ENCODE data around the gene GLB1L2.

The GLB1L2 gene

DNA sequence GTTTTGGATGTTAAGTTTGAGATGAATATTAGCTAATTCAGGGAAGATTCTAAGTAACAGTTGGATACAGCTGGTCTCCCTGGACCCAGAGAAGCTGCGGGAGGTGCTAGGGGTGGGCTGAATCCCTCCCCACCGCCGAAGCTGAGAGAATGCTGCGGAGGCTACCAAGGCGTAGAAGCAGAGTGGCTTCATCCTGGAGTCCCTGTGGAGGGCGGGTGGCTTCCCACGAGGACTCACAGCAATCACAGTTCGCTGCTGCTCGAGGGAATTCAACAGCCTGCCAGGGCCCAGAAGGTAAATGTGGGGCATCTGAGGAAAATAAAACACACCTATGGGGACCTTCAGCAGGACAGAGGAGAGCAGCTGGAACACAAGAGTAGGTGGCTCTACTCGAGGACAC, 91.3 kb downstream of the GLB1L2 start:
- H3K27ac ChIP-seq (ENCODE audit: low read depth, low read length) = no peak overlapping the region
- WGBS = 91% methylated on average over 10 of the region's 10 CpGs
- H3K4me1 ChIP-seq (ENCODE audit: insufficient read depth, low read length) = peaks cover 14% of the 10 kb centered on the region; the same call in 1 of the 2 replicates
- H3K9me3 ChIP-seq (ENCODE audit: insufficient read depth, low read depth, low read length) = no peaks in the 10 kb centered on the region
- H3K9ac ChIP-seq (ENCODE audit: low read depth, low read length) = no peak overlapping the region
- H3K27me3 ChIP-seq (ENCODE audit: insufficient read depth, low read length) = no peaks in the 10 kb centered on the region
- H3K4me3 ChIP-seq (ENCODE audit: low read length) = no peak overlapping the region
- no peaks in the 10 kb centered on the region for H3K36me3 ChIP-seq (ENCODE audit: insufficient read depth, low read length)

DNA sequence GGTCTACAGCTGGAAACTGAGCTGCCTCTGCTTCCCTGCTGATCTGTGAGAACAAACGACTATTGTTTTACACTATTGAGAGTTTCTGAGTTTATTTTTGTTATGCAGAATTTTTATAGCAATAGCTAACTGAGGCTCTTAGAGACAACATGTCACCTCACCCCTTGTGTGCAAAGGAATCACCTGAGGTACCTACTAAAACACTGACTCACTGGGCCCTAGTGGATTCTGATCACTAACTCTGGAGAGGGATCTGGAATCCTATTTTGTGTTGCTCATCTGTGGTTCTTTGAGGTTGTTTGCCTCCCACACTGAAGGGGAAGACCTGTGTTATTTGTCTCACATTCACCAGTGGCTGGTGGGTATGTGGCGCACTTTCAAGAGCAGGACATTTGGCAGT, 93.6 kb downstream of the GLB1L2 start:
- Histone ChIP-seq H3K4me3 (ENCODE audit: low read length) (no peak overlapping the region), H3K36me3 (ENCODE audit: insufficient read depth, low read length) (no peaks in the 10 kb centered on the region), H3K9me3 (ENCODE audit: insufficient read depth, low read depth, low read length) (no peaks in the 10 kb centered on the region), H3K27me3 (ENCODE audit: insufficient read depth, low read length) (no peaks in the 10 kb centered on the region), H3K27ac (ENCODE audit: low read depth, low read length) (no peak overlapping the region), H3K9ac (ENCODE audit: low read depth, low read length) (no peak overlapping the region), H3K4me1 (ENCODE audit: insufficient read depth, low read length) (peaks cover 14% of the 10 kb centered on the region; the same call in 1 of the 2 replicates)
- 77% methylated on average over 2 of the region's 2 CpGs for WGBS
